Glomerular visceral epithelial cell (primary cell): ENCODE data around the gene ARHGEF38.
"Not testable (repeated sequence)": the region's sequence is repeated elsewhere in the genome, so short reads cannot be mapped to it uniquely, and the experiment has no call there.

Experiments
- DNase-seq: peaks from one replicate; pipeline ENCODE4 v3.0.0-alpha.2; 2016; ENCODE audit errors: extremely low spot score

ARHGEF38 gene

DNA sequence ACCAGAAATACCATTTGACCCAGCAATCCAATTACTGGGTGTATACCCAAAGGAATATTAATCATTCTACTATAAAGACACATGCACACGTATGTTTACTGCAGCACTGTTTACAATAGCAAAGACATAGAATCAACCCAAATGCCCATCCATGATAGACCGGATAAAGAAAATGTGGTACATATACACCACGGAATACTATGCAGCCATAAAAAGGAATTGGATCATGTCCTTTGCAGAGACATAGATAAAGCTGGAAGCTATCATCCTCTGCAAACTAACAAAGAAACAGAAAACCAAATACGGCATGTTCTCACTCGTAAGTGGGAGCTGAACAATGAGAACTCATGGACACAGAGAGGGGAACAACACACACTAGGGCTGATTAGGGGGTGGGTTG, 57.4 kb downstream of the ARHGEF38 start:
- not testable (repeated sequence) for DNase-seq

DNA sequence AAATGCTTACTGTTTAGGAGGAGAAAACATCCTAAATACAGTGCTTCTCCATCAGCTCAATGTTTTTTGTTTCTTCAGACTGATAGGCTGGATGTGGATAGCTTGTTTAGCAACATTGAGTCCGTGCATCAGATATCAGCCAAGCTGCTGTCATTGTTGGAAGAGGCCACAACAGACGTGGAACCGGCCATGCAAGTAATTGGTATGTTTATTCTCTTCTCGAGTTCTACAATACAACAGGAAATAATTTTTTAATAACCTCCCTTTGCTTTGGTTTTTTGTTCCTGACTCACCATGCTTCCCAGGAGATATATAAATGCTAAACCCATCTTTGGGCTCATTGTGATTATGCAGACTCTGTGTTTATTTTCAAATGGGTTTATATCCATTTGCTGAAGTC, 60.9 kb downstream of the ARHGEF38 start:
- DNase-seq: no peak

DNA sequence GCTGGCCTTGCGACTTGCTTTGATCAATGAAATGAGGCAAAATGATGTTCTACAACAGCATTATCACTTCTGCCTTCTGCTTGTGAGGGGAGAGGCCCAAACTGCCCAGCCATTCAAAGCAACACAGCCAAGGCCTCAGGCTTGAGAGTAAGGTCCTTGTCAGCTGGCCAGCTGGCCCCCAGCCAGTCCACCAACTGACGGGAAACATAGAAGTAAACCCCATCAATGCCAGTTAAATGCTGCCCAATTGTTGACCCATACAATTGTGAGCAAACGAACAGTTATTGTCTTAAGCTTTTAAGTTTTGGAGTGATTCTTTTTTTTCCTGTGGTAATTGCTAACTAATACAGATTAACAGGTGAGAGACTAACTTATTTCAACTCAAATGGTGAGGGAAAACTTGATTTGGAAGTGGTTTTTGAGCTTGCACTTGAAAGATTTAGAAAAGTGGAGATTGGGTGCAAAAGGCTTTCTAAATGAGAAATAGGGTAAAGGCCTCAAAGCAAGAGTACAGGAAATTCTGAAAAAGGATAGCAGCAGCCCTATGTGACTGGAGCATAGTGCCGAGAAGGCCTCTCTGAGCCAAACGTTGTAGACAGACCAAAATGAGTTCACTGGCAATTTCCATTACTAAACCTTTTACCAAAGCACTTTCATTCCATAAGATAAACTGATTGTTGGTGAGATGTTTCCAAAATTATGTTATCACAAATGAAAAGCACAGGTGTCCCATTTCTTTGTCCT, 66.9 kb downstream of the ARHGEF38 start:
- DNase-seq: no peak

DNA sequence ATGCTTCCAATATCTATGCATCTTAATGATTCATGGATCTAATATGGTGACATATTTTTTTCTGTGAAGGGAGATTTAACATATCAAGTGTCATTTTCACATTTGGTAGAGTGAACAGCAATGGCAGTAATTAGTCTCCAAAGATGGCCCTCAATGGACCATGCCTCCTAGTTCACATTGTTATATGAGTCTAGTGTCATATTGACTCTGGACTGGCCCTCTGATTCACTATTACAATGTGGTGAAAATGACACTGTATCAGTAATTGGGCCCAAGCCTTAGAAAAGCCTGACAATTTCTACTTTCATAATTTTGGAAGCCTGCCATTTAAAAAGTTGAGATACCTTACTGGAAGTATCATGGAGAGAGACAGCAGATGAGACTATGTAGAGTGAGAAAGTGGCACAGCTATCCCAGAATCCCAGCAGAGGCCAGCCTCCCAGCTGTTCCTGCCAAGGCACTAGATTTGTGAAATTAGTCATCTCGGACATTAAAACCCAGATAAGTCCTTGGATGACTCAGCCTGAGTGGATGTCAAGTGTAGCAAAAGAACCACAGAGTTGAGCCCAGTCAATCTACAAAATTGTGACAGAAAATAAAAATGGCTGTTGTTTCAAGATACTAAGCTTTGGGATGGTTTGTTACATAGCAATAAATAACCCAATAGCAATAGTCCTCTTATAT, 68.4 kb downstream of the ARHGEF38 start:
- DNase-seq: peak; percentile 78

DNA sequence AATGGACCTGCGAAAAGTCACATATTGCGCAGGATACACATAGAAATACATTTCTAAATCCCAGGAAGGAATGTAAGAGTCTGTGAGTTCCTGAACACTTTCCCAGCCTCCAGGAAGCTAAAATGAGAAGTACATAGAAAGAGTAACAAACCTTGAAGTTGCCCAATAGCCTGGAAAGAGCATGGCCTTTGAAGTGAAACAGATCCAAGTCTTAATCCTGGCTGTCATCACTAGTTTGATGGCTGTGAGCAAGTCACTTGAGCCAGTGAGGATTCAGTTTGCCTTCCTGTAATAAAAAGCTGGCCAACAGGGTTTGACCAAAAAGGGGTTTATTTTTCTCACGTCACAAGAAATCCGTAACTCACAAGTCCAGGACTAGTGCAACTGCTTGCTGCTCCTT, 69.8 kb downstream of the ARHGEF38 start:
- DNase-seq: peak; percentile 45

DNA sequence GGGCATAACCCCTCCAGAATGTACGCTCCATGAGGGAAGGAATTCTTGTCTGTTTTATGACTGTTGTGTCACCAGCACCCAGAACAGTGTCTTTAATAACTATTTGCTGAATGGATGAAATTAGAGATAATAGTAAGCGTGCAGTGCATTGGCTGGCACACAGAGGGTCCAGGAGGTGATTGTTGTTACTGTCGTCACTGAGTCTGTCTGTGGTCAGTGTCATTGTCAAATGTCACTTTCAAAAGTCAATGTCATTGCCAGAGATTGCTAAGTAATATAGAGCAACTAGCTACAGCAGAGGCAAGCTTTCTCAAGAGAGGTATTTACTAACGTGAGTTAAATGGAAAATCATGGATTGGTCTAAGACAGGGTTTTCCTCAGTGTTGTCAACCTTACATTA, 70.7 kb downstream of the ARHGEF38 start:
- no peak for DNase-seq

DNA sequence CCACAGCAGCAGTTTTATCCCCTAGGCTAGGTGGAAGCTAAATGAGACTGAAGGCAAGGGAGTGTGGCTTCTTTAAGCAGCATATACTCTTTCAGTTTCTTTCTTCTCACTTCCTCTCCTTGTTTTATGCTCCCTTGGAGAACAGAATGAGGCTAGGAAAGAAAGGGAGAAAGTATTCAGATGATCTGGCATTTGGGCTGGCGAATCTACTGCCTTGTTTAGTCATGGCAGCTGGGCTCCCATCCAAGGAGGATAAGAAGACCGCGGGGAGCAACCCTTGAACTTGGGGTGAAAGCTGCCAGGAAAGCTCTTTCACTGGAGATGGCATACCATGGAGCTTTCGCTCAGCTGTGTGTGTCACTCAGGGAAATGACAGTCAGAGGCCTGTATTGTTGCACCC, 72.1 kb downstream of the ARHGEF38 start:
- DNase-seq: peak; percentile 19

DNA sequence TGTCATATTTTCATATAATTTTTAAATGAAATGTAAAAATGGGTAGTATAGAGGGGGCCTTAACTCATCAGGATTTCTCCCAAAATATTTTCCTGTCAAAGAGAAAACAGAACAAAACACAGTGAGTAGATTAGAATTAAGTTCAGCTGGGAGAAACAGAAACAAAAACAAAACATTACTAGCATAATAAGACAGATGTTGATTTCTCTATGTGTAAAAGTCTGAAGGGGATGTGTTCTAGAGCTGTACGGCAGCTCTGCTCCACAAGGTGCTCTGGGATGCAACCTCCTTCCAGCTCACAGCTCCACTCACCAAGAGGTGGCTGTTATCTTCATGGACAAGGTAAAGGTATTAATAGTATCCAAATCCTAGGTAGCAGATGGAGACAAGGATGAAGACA, 72.8 kb downstream of the ARHGEF38 start:
- no peak for DNase-seq

DNA sequence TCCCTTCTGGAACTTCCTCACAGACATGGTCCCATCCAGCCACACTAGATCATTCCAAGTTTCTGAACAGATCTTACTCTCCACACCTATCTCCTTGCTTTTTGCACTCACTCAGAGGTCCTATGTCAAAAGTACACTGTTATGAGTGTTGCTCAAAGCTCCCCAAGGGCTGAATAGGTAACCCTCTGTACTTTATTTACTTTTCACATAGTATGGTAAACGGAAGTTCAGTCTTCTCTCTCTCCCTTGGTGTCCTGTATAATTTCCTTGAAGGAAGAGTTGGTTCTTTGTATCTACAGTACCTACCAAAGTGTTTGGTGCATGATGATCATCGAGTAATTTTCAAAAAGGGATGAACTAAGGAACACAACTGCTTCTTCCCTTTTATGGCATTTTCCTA, 74.4 kb downstream of the ARHGEF38 start:
- DNase-seq: no peak

DNA sequence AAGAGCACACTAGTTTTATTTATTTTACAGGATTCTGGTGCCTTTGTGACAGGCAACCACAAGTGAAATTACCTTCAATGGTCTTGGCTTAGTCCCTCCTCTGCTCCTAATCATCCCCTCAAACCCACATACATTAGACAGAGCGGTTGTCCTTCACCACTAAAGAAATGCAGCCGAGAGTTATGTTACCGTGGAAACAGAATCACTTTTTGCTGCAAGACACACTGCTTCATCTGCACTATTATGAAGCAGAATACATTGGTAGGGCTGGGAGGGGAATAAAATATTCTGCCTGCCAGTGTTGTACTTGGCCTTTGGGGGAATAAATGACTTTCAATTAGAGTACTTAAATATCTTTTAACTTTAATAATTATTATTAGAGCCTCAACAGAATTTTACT, 75.2 kb downstream of the ARHGEF38 start:
- no peak for DNase-seq

DNA sequence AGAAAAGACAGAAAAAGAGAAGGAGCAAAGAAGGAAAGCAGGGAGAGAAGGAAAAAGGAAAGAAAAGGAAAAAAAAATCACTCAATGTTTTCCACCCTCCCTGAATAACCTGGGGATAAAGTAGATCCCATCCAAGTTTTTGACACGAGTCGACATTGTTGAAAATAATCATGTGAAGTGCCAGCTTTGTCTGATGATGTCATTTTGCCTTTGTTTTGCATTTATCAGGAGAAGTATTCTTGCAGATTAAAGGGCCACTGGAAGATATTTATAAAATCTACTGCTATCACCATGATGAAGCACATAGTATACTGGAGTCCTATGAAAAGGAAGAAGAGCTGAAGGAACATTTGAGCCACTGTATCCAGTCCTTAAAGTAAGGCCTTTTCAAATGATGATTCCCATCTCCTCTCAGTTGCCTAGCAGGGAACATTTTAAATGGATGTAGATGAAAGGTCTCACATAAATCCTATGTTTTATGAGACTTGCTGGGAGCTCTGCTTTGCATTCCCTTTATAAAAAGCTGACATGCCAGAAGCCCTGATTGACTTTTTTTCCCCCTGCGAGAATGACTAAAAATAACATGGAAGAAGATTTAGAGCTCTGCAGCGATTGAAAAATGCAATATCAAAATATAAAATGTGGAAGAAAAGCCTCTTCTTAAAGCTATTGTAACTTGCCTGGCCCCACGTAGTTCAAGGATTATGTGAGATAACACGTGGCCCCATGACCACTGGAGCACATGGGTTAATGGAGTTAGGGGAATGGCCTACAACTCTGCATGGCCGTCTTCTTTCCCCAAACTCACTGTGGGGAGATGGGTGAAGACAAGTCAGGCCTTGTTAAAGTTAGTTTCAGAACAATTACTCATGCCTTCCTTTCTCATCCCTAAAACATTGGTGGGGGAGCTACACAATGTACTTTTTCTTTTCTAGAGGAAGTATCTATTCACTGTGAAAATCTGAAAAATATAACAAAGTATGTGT, 78.5 kb downstream of the ARHGEF38 start:
- no peak for DNase-seq

DNA sequence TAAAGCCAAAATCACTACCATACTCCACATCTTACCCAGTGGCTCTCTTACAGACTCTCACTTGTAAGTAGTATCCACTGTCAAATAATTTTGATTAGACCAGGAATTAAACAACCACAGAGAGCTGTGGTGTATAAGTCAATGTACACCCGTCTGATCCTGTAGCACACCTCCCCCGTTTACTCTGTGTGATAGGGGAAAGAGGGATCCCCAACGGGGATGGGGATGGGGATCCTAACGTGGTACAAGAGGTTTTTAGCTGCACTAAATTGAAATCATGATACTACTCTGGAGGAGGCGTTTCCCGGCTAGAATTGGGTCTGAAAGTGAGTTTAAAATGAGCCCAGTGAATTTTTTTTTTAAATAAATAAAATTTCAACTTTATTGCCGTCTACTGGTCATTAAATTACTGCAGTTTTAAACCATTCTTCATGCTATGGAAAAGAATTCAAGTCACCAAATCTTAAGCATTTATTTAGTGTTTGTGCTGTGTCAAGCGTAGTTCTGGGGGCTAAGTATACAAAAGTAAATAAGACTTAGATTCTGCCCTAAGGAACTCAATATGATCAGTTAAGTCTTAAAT, 79.5 kb downstream of the ARHGEF38 start:
- DNase-seq: no peak

DNA sequence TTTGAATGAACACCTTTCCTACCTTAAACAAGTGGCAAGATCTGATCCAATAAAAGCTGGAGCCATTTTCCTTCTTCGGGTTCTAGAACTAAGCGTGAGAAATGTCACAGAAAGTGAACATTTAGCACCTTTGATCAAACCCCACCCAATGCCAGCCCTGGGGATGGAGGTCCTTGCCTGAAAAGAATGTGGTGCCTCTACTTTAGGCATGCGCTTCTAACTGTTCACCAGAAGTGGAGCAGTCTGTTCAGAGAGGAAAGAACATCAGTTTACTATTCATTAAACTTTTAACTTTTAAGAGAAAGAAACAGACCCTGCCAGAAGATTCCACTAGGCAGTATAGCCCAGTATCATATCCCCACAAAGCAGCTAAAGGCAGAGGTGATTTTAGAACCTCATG, 80.2 kb downstream of the ARHGEF38 start:
- DNase-seq: no peak

DNA sequence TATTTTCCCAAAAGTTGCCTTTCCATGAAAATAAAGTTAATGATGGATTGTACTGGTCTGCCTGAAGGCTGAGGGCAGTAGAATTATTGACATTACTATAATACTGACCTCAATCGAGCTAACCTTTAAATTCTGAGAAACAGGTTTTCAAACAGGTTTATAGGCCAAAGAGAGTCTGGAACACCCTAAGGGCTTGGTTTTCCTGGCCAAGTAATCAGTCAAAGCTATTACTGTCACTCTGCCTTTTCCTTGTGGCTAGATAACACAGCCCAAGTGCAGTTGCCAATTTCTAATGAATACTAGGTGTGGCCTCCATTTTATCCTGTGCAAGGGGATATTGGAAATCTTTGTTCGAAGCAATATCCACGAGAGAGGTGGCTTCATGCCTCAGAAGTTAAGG, 80.8 kb downstream of the ARHGEF38 start:
- DNase-seq: no peak

DNA sequence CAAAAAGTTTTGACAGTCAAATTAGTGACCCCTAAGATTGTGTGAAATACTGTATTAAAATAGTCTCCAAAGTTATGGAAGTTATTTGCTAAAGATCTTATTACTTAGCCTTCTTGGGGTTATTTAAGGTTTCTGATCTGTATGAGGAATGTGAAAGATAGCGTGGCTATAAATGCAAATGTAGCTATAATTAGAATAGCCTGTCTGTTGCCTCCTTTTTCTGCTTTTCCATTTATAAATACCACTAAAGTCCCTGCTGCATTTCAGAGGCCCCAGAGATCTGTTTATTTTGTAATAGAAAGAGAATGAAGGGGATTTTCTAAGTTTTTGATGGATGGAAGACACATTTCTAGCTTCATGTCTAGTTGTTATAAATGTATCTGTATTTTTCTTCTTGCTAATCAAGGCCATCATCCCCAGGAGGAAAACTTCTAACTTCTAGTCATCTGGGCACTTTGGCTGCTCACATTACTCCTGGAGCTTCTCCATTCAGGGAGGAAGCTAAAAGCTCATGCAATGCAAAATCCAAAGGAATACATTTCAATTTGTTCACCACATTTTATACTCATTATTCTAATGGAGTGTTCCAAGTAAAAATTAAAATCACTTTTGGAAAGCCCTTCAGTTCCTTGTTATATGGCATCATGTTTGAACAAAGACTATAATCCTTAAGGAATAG, 82.1 kb downstream of the ARHGEF38 start:
- no peak for DNase-seq

DNA sequence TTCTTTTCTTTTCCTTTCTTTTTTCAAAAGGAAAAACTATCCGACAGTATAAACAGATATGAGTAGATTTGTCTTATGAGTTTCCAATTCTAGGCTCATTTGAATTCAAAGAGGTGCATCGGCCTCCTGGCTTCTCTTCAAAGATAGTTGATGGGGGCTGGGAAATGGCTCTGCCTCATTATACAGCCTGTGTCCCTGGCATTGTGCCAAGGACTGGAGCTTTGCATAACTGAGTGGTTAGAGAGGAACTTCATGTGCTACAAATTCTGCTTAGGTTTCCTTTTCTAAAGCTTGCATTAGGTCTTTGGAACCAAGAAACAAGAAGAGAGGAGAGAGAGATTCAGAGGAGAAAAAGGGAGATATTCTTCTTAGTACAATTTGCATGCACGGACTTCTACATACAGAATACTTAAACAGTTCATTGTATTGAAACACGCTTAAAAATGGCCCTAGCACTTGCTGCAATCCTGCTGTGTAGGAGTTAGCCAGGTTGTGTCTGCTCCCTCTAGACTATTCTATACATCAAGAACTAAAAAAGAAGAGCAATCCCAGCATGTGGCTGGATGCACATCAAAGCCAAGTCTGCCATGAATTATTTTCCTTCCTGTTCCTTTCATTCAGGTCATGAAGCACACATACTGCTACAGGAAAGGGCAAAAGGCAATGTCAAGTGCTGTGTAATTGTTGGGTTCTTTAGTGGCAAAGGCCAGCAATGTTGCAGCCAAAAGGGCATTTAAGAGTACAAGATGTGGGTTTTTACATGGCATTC, 85.2 kb downstream of the ARHGEF38 start:
- peak; percentile 17 for DNase-seq

DNA sequence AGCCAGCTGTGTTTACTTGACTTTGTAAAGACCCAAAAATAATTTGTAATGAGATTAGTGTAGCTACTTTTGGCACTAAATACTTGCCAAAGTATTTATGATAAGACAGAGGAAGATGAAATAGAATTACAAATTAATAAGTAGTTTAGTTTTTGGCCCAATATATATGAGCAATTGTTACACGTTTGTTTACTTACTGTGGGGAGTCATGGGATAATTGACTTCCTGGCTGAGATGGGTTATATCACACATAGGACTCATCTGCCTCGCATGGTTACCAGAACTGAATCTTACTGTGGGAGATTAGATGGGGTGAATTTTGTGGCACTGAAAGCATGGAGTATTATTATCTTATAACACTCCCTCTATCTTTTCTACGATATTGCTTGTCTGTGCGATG, 89.4 kb downstream of the ARHGEF38 start:
- no peak for DNase-seq

DNA sequence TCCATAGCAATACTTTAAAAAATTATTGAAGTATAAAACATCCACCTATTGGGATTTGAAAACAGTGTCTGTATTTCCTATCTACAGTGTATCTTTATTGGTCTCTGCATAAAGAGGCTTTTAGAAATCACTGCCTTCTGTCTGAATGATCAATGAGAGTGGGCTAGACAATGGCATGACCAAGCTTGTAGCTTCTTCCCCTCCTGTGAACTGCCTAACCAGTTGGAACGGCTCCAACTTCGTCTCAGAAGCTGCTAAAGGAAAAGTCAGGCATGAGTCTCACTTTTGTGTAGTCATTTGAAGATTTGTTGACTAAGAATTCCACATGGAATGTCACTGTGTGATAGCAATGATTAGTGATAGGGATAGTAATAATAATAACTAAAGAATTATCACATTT, 91.8 kb downstream of the ARHGEF38 start:
- no peak for DNase-seq

DNA sequence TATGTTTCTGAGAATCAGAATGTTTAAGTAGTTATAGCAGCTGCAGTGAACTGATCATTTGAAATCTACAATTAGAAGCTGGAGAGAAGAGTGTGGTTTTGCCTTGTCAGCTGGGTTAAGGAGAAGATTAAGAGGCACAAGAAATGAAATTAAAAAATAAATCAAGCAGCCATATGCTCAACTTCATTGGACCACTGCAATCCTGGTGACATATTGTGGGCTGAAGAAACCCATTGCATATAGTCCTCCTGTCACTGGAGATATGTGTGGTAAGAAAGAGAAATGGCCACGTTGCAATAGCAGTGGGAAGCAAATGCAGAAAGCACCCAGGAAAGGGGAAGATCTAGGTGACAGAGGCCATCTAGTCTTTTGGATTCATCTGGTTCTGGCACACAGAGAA, 93.0 kb downstream of the ARHGEF38 start:
- no peak for DNase-seq

DNA sequence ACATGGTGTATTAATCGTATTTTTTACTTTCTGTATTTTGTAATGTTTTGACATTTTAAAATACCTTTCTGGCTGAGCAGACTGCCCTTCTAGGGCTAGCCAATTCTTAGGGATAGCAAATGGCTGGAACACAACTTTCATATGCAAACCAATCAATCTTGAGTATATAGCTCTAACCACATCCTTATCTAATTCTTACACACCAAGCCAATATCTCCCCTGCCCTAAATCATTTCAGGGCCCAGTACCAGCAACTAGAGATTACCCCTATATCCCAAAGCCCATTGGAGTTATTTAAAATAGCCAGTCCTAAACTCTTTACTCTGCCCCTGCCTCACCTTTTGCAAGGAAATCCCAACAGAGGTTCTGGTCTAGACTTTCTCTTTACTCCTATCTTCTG, 97.8 kb downstream of the ARHGEF38 start:
- no peak for DNase-seq

DNA sequence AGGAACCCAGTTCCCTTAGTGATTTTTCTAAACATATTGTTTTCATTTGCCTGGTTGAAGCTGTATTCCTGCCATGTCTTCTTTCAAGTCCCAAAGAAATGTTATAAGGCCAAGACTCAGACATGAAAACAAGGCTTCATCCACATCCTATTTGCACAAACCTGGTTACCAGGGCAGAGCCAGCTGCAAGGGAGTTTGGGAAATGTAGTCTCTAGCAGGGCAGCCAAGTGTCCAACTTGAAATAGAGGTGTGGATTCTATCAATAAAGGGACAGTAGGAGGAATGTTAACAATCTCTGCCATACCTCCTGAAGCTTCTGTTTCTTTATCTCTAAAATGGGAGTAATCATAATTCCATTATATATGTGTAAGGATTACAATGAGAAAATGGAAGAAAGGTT, 99.5 kb downstream of the ARHGEF38 start:
- no peak for DNase-seq
